IMR-90 (cell line): Measurements from ENCODE around the gene DDX20.

Experiments used
- BHLHE40 ChIP-seq: fragments of 150-350 bp; IDR thresholded peaks from 2 replicates; pipeline ENCODE4 v1.6.1; 2016; ENCODE audit warnings: mild to moderate bottlenecking, low read depth, low read length
- CEBPB ChIP-seq: IDR thresholded peaks from 2 replicates; pipeline ENCODE4 v1.6.1; 2012; ENCODE audit warnings: low read depth, low read length, improper control_type of control experiment
- CHD1 ChIP-seq: IDR thresholded peaks from 2 replicates; pipeline ENCODE4 v1.6.1; 2012; ENCODE audit warnings: low read depth, low read length, improper control_type of control experiment
- CTCF ChIP-seq: conservative IDR thresholded peaks from 2 replicates; pipeline ENCODE4 v1.5.1; 2012; ENCODE audit warnings: mild to moderate bottlenecking, low read depth, low read length, improper control_type of control experiment
- MXI1 ChIP-seq: IDR thresholded peaks from 2 replicates; pipeline ENCODE4 v1.6.1; 2012; ENCODE audit warnings: low read depth, mild to moderate bottlenecking, low read length, moderate library complexity, borderline replicate concordance
- POLR2A ChIP-seq: IDR thresholded peaks from 2 replicates; pipeline ENCODE4 v1.6.1; 2012; ENCODE audit warnings: mild to moderate bottlenecking, low read depth, low read length
- RAD21 ChIP-seq: IDR thresholded peaks from 2 replicates; pipeline ENCODE4 v1.6.1; 2012; ENCODE audit warnings: low read length, improper control_type of control experiment
- RCOR1 ChIP-seq: IDR thresholded peaks from 2 replicates; pipeline ENCODE4 v1.6.1; 2012; ENCODE audit warnings: mild to moderate bottlenecking, low read length, improper control_type of control experiment; ENCODE audit not compliant: insufficient replicate concordance
- RFX5 ChIP-seq: IDR thresholded peaks from 2 replicates; pipeline ENCODE4 v1.8.0; 2012; ENCODE audit warnings: low read depth, mild to moderate bottlenecking, low read length, moderate library complexity
- SMC3 ChIP-seq: fragments of 150-350 bp; IDR thresholded peaks from 2 replicates; pipeline ENCODE4 v1.6.1; 2016; ENCODE audit warnings: low read depth, mild to moderate bottlenecking, antibody characterized with exemption, low read length, moderate library complexity
- USF2 ChIP-seq: fragments of 150-350 bp; IDR thresholded peaks from 2 replicates; pipeline ENCODE4 v1.6.1; 2017; ENCODE audit warnings: mild to moderate bottlenecking, antibody characterized with exemption, low read length, low read depth

- TF ChIP-seq SMC3 (no peak), BHLHE40 (no peak), CTCF (no peak), POLR2A (no peak), RAD21 (no peak), USF2 (no peak), RCOR1 (no peak), RFX5 (no peak), MXI1 (no peak), CEBPB (no peak), CHD1 (no peak)
Measured at GRCh38 chr1:111720977-111721786, 34.5 kb upstream of the DDX20 start.
